Ovary (tissue), 3 donors: ENCODE data around the gene RNF214.
"Not testable (repeated sequence)": the region's sequence is repeated elsewhere in the genome, so short reads cannot be mapped to it uniquely, and the experiment has no call there.

Experiments used
- CTCF ChIP-seq, 3 donors: fragments of 450-650 bp in 2 of 3; fragments of 200-600 bp in 1 of 3; IDR thresholded peaks; one replicate each; pipeline versions ENCODE4 v1.5.1 to v1.8.0; 2016 to 2022; ENCODE audit warnings: antibody characterized with exemption in 3 of 3, mild to moderate bottlenecking in 1 of 3
- POLR2A ChIP-seq: fragments of 450-650 bp; IDR thresholded peaks from one replicate; pipeline ENCODE4 v1.6.1; 2017; ENCODE audit warnings: antibody characterized with exemption, mild to moderate bottlenecking, moderate library complexity
- donor health status: DM: no; HTN: no; CAD: no.

GRCh38 chr11:117183178-117183577, 49.3 kb upstream of the RNF214 start:
- not testable (repeated sequence) for TF ChIP-seq CTCF (IDR thresholded peaks at IDR 0.05); POLR2A
